DND-41 (cell line): ENCODE results near the gene TYW1.

Experiments used
- ATAC-seq: fragments of 200-7000 bp; cut with Tn5 transposase; 3 replicates; pipeline ENCODE4 v1.9.1; 2021; ENCODE audit warnings: low read depth; ENCODE audit not compliant: insufficient read depth
- DNase-seq: peaks from one replicate; pipeline ENCODE4 v3.0.0-alpha.2; 2020
- H2AFZ ChIP-seq: 2 replicates; pipeline ENCODE4 v1.6.0; 2012; ENCODE audit warnings: low read depth, low read length
- H3K27ac ChIP-seq: 2 replicates; pipeline ENCODE4 v1.5.1; 2012; ENCODE audit warnings: low read length, inconsistent platforms
- H3K27me3 ChIP-seq: fragments of 200-600 bp; sonication (generic); 2 replicates; pipeline ENCODE4 v1.6.0; 2012; ENCODE audit warnings: low read length, mild to moderate bottlenecking, inconsistent platforms; ENCODE audit not compliant: insufficient read depth, poor library complexity
- H3K36me3 ChIP-seq: 2 replicates; pipeline ENCODE4 v1.5.1; 2012; ENCODE audit warnings: low read length, inconsistent platforms; ENCODE audit not compliant: insufficient read depth
- H3K4me1 ChIP-seq: 2 replicates; pipeline ENCODE4 v1.5.1; 2012; ENCODE audit warnings: mild to moderate bottlenecking, low read length; ENCODE audit not compliant: insufficient read depth
- H3K4me2 ChIP-seq: 2 replicates; pipeline ENCODE4 v1.6.0; 2012; ENCODE audit warnings: mild to moderate bottlenecking, moderate library complexity, low read length, inconsistent platforms; ENCODE audit not compliant: insufficient read depth
- H3K4me3 ChIP-seq, 2 experiments: fragments of 200-600 bp in 1 of 2; shearing (Covaris generic) in 1 of 2; 2 replicates each; pipeline ENCODE4 v1.5.1; 2012 to 2016; ENCODE audit warnings: inconsistent platforms in 2 of 2, low read length in 2 of 2, mild to moderate bottlenecking in 2 of 2, low read depth in 1 of 2, moderate library complexity in 1 of 2
- H3K79me2 ChIP-seq: 2 replicates; pipeline ENCODE4 v1.6.0; 2012; ENCODE audit warnings: low read length, inconsistent platforms; ENCODE audit not compliant: insufficient read depth
- H3K9ac ChIP-seq: 2 replicates; pipeline ENCODE4 v1.6.0; 2012; ENCODE audit warnings: low read depth, mild to moderate bottlenecking, inconsistent platforms, low read length, moderate library complexity
- H3K9me3 ChIP-seq: 2 replicates; pipeline ENCODE4 v1.5.1; 2012; ENCODE audit warnings: low read length, moderate library complexity, mild to moderate bottlenecking, inconsistent platforms; ENCODE audit not compliant: insufficient read depth, severe bottlenecking
- H4K20me1 ChIP-seq: 2 replicates; pipeline ENCODE4 v1.6.0; 2012; ENCODE audit warnings: low read length; ENCODE audit not compliant: insufficient read depth
- CTCF ChIP-seq: IDR thresholded peaks from 2 replicates; pipeline ENCODE4 v1.5.1; 2012; ENCODE audit warnings: borderline replicate concordance, low read length, moderate library complexity, mild to moderate bottlenecking; ENCODE audit not compliant: poor library complexity, severe bottlenecking; ENCODE audit errors: extremely low read depth
- EZH2 ChIP-seq: IDR thresholded peaks from 3 replicates; pipeline ENCODE4 v1.6.1; 2012; ENCODE audit warnings: borderline replicate concordance, low read depth, mild to moderate bottlenecking, moderate library complexity, low read length, inconsistent platforms; ENCODE audit not compliant: severe bottlenecking

The TYW1 gene

GRCh38 chr7:67018940-67019339 is 22.3 kb downstream of the TYW1 start:
- Histone ChIP-seq H3K79me2 (no peaks in the 10 kb centered on the region), H3K36me3 (peaks cover 63% of the 10 kb centered on the region), H4K20me1 (no peaks in the 10 kb centered on the region), H3K4me3 (no peak overlapping the region), H3K4me1 (no peaks in the 10 kb centered on the region), H2AFZ (no peak overlapping the region), H3K9ac (no peak overlapping the region), H3K9me3 (no peaks in the 10 kb centered on the region), H3K4me2 (no peak overlapping the region), H3K27ac (no peak overlapping the region), H3K27me3 (no peaks in the 10 kb centered on the region)
- ATAC-seq, result no peak
- DNase-seq, result no peak
- TF ChIP-seq EZH2 (no peak), CTCF (no peak)

DNA sequence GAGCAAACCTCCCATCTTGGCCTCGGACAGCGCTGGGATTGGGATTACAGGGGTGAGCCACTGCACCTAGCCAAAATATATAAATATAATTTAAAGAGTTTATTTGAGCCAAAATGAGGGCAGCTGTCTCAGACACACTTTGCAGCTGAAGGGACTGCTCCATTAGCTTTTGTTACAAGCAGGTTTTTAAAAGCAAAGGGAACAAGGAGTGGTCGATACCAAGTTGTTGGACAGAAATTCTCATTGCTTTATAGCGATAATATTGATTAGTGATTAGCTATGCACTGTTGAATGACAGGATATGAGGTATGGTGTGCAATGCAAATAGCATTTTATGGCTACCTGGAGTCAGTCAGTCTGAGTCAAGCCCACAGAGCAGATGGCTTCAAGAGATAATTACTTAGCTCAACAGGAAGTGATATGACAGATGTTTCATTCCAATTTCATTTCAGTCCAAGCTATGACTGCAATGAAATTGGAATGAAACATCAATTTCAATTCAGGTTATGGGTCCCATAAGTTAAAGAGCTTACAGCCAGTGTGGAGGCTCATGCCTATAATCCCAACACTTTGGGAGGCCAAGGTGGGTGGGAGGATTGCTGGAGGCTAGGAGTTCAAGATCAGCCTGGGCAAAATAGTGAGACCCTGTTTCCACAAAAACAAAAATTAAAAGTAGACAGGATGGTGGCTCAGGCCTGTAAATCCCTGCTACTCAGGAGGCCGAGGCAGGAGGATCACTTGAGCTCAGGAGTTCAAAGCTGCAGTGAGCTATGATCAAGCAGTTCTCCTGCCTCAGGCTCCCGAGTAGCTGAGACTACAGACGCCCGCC is 23.1 kb downstream of the TYW1 start:
- Histone ChIP-seq H3K36me3 (peaks cover 58% of the 10 kb centered on the region), H3K9me3 (no peaks in the 10 kb centered on the region), H3K27ac (no peak overlapping the region), H3K4me1 (no peaks in the 10 kb centered on the region), H3K4me2 (no peak overlapping the region), H3K9ac (no peak overlapping the region), H2AFZ (no peak overlapping the region), H3K27me3 (no peaks in the 10 kb centered on the region), H4K20me1 (no peaks in the 10 kb centered on the region), H3K4me3 (no peak overlapping the region), H3K79me2 (no peaks in the 10 kb centered on the region)
- TF ChIP-seq CTCF, result no peak
- no peak for TF ChIP-seq EZH2
- no peak for DNase-seq
- peak; percentile 47; the same call in 1 of the 3 replicates for ATAC-seq

- ATAC-seq (no peak), DNase-seq (no peak)
- Histone ChIP-seq H3K4me3 (no peak overlapping the region), H4K20me1 (no peaks in the 10 kb centered on the region), H3K79me2 (no peaks in the 10 kb centered on the region), H3K27ac (no peak overlapping the region), H3K36me3 (peaks cover 56% of the 10 kb centered on the region), H2AFZ (no peak overlapping the region), H3K9me3 (no peaks in the 10 kb centered on the region), H3K4me1 (no peaks in the 10 kb centered on the region), H3K9ac (no peak overlapping the region), H3K27me3 (no peaks in the 10 kb centered on the region), H3K4me2 (no peak overlapping the region)
- TF ChIP-seq EZH2 (no peak), CTCF (no peak)
These were observed 24.6 kb downstream of the TYW1 start for GRCh38 chr7:67021260-67021659.
